ENCODE measurements around the gene ITPRIP.
A peak's percentile ranks its signal among the peaks of the same experiment; 100 is the strongest.

Gene ITPRIP

GRCh38 chr10:104325436-104326435, 12.5 kb downstream of the ITPRIP start:
- no peak for DNase-seq (ENCODE audit: low read depth)

- no peak for DNase-seq (ENCODE audit: low read depth)
These were observed 13.3 kb downstream of the ITPRIP start for GRCh38 chr10:104324931-104325330.

GRCh38 chr10:104324221-104324686, 14.0 kb downstream of the ITPRIP start:
- DNase-seq (ENCODE audit: low read depth): no peak

DNA sequence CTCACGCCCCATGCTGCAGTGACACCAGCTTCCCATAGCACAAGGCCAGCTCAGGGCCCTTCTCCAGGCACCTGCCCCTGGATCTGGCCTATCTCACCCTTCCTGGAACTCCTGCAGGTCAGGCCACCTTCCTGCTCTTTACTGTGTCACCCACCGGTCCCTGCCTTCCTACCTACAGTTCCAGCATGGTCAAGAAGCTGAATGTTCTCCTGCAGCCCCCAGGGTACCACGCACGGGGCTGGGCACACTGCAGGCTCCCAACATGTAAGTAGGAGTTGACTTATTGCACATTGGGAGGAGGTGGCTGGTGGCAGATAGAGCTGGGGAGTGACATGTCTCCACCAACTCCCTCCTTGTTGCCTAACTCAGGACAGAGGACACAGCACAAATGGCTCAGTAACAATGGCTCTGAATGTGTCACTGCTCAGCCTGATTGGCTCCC, 14.5 kb downstream of the ITPRIP start:
- no peak for DNase-seq (ENCODE audit: low read depth)

- no peak for DNase-seq (ENCODE audit: low read depth)
These were observed 15.2 kb downstream of the ITPRIP start for GRCh38 chr10:104323085-104323484.

DNA sequence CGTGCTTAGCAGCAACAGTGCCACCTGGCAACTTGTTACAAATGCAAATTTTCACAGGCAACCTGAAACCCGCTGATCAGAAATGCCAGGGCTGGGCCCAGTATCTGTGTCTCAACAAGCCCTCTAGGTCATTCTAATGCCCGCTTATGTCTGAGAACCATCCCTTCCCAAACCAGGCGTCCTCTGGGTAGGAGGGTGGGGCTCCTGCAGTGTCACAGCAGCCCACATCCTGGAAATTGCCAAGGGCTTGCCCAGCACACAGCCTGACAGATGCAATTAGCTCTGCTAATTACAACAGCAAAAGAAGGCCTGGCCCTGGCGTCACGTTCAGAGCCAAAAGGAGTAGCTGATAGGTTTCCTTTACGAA, 15.9 kb downstream of the ITPRIP start:
- DNase-seq (ENCODE audit: low read depth): no peak

DNA sequence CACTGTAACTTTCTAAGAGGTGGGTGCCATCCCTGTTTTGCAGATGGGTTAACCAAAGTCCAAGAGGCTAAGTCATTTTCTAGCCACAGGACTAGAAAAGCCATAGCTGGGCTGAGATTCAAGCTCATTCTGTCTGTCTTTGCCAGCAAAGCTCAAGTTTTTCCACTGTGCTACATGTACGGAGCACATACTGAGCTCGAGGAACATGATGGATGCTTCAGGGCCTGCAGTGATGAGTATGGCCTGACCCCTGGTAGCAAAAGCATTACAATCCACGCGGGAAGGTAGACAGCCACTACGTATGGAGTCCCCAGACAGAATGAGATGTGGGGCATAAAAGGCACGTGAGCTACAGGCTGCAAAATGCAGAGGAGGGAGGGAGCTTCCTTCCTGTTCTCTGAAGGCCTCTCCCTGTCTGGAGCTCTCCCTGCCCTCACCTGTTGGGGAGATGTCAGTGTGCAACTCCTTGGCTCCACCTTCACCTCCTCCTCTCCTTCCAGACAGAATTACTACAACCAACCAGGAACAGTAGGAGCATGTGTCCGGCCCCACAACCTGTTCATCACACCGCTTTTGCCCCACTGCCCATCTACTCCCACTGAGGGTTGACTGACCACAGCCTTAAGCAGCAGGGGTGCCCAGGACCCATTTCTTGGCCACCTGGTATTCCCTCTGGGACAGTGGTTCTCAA, 16.4 kb downstream of the ITPRIP start:
- DNase-seq (ENCODE audit: low read depth): no peak

DNA sequence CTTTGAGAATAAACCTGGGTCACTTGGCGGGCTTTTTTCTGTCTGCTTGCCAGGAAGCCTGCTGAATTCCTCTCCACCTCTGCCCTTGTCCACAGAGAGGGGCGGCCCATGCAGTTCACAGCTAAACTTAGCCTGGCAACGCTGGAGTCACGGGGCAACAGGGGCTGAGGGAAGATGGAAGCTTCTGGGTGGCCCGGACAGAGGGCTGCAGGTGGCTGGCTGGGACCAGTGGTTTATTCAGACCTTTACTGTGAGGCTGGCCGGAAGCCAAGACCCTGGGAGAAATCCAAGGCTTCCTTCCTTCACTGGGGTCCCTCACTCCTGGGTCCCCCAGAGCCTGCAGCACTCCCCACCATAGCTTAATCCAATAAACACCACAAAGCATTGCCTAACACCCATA, 17.0 kb downstream of the ITPRIP start:
- no peak for DNase-seq (ENCODE audit: low read depth)

DNA sequence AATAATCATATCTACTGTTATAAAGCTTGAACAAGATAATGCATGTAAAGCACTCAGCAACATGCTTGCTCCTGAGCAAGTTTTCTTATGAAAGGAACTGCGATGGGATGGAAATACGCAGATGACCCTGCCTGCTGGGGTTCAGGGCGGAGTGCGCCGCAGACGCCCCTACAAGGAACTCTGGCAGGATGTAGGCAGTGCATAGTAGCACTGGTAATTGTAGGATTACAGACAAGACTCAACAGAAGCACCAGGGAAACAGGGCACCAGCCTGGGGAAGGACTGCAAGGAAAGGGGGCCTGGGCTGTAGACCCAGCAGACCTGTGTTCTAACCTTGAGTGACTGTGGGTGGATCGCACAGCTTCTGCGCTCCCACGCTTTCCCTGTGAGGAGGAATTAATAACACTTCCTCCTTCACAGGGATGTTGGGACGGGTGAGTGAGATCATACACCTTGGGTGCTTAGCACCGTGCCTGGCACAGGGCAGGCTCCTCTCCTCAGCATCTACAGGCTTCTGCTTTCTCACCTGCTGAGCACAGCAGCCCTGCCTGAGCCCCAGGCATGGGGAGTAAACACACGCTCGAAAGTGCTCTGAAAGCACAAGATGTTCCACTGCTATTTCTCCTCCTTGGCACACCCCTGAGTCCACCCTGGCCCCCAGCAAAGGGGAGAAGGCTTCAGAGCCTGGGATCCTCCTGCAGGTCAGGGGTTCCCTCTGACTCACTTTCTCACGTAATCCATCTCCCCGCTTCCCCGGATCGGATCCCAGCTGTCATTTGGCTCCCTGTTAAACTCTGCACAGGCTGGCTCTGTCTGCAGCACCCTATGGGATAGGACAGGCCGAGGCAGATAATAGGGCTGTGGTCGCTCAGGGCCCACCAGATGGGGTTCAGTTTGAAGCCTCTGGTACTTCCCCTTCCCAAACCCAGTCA, 19.2 kb downstream of the ITPRIP start:
- DNase-seq (ENCODE audit: low read depth): no peak

DNA sequence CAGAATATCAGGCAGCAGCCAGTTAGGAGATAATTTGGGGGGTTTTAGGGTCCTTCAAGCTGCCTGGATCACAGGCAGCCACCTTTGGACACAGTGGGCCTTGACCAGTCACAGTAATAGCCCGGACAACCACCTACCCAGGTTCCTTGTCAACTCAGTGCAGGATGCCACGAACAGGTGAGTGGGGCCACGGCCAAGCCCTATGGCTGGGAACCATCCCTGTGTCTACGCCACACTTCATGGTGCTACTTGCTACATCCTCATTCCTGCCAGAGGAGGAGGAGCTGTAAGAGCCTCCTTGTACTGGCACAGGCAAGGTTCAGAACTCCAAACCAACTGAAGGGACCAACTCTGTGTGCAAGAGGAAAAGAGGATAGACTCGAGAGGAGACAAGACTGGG, 19.9 kb downstream of the ITPRIP start:
- no peak for DNase-seq (ENCODE audit: low read depth)

- no peak for DNase-seq (ENCODE audit: low read depth)
These were observed 20.5 kb downstream of the ITPRIP start for GRCh38 chr10:104317726-104318299.

- DNase-seq (ENCODE audit: low read depth): no peak
These were observed 21.0 kb downstream of the ITPRIP start for GRCh38 chr10:104317269-104317710.

GRCh38 chr10:104316321-104317099, 21.8 kb downstream of the ITPRIP start:
- no peak for DNase-seq (ENCODE audit: low read depth)

DNA sequence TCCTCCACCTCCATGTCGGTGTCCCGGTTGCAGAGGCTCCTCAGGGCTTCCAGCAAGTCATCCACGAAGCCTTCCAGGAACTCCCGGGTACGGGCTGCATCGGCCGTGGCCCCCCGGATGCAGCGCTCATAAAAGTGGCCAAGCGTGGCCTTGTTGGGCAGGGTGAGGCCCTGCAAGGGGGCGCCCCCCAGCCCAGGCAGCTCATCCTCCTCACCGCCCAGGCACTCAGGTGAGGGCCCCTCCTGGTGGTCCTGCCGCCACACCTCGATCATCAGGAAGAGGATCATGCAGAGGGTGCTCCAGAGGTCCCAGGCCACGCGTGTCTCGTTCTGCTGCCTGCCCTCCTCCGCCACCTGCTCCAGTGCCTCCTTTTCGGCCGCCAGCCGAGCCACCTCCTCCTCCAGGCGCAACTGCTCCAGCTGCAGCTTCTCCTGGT, 22.8 kb downstream of the ITPRIP start:
- DNase-seq (ENCODE audit: low read depth): no peak

DNA sequence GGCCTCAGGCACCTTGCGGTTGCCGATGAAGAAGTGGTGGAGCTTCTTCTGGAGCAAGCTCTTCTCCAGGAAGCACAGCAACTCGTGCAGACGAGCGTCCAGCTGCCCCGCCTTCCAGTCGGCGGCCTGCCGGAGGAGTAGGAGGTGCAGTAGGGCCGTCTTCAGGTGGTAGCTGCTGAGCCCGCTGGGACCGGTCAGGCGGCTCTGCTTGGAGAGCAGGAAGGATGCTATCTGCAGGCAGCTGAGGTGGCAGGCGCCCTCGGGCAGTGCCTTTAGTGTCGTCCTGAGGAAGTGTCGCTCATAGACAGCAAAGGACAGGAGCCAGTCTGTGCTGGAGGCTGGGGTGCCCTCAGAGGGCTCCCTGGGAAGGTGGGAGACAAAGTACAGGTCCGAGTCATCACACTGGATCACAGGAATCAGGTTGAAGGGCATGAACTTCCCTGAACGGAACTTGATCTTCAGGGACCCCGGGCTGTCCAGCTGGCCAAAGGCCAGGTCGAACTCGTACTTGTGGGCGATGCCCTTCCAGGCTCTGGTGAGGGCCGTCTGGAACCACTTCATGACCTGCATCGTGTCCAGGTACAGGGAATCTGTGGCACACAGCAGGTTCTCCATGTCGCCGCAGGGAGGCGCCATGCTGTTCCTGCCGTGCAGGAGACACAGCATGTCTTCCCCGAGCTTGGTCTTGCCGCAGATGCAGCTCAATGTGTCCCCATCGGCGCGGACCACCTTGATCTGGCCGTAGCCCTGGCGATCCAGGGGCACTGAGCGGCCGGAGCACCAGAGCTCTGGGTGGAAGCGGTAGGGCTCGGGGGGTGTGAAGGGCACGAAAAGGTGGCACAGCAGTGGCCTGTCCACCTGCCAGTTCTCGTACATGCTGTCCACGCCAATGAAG, 23.4 kb downstream of the ITPRIP start:
- no peak for DNase-seq (ENCODE audit: low read depth)

- DNase-seq (ENCODE audit: low read depth): no peak
These were observed 27.0 kb downstream of the ITPRIP start for GRCh38 chr10:104311184-104311720.

DNA sequence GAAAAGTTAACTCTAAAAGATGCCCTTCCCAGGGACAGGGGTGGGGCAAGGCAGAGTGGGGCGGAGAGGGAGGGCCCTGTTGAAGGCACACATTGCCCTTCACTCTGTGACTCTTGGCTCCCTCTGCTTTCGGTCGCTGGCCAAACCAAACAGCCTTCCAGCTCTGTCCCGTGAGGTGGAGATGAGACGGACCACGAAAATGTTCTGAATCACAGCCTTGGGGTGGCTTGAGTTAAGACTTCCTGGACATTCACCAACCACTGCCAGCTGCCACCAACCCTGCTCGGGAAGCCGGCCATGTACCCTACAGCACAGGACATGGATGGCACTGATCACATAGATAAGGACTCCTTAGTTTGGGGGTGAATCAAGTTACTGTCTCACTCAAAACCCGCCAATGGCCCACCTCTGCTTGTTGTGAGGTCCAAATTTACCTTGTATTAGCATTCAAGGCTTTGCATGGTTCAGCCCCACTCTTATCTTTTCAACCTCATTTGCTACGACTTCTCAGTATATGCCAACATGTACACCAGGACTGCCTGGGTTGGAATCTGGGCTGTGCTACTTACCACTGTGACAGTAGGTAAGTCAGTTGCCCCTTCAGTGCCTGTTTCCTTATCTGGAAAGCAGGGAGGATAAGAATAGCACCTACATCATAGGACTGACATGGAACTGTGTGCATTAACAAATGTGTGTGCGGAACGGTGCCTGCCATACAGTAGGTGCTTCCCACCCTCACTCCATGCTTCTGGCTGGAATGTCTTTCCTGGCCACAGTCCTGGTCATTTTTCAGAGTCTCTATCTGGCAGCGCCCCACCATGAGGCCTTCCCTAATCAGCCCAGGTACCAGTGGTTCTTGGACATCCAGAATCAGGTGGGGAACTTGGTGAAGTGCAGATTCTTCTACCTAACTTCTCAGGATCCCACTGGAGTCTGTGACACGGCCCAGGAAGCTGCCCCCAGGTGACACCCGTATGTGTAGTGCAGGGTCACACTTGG, 28.0 kb downstream of the ITPRIP start:
- DNase-seq (ENCODE audit: low read depth): peak; percentile 76

- DNase-seq (ENCODE audit: low read depth): no peak
These were observed 29.8 kb downstream of the ITPRIP start for GRCh38 chr10:104308439-104308903.
